Liver (tissue), 9 donors: ENCODE data around the gene SLC25A10. TPM values are rescaled to one million over a fixed set of nuclear protein-coding genes. Genes with fewer than 3 reads are reported as not detected.

ENCODE experiments used
- DNase-seq: peaks from one replicate; pipeline ENCODE4 v3.0.0-alpha.2; 2017; ENCODE audit warnings: low spot score
- H3K27ac ChIP-seq, 2 donors: one replicate each; pipeline ENCODE4 v1.7.0; 2013; ENCODE audit warnings: inconsistent platforms in 2 of 2, low read length in 2 of 2, control low read depth in 1 of 2, low read depth in 1 of 2, mild to moderate bottlenecking in 1 of 2
- H3K27me3 ChIP-seq, 4 donors: one replicate each; pipeline versions ENCODE4 v1.6.1 to v1.7.0; 2013; ENCODE audit warnings: low read length in 3 of 4, inconsistent platforms in 1 of 4, mild to moderate bottlenecking in 1 of 4, moderate library complexity in 1 of 4; ENCODE audit not compliant: control insufficient read depth in 4 of 4, insufficient read depth in 4 of 4
- H3K36me3 ChIP-seq, 4 donors: one replicate each; pipeline versions ENCODE4 v1.6.1 to v1.7.0; 2013; ENCODE audit warnings: low read length in 3 of 4, mild to moderate bottlenecking in 3 of 4, low read depth in 1 of 4, moderate library complexity in 1 of 4; ENCODE audit not compliant: control insufficient read depth in 4 of 4, insufficient read depth in 3 of 4
- H3K4me1 ChIP-seq, 4 donors: one replicate each; pipeline versions ENCODE4 v1.6.1 to v1.7.0; 2013; ENCODE audit warnings: low read length in 3 of 4, mild to moderate bottlenecking in 3 of 4, moderate library complexity in 1 of 4; ENCODE audit not compliant: control insufficient read depth in 4 of 4, insufficient read depth in 4 of 4
- H3K4me3 ChIP-seq, 3 donors: one replicate each; pipeline versions ENCODE4 v1.6.1 to v1.7.0; 2013; ENCODE audit warnings: low read length in 3 of 3, control low read depth in 1 of 3, low read depth in 1 of 3, mild to moderate bottlenecking in 1 of 3
- H3K9ac ChIP-seq, 2 donors: one replicate each; pipeline ENCODE4 v1.7.0; 2013; ENCODE audit warnings: low read length in 2 of 2, mild to moderate bottlenecking in 2 of 2, moderate library complexity in 2 of 2, control low read depth in 1 of 2, low read depth in 1 of 2
- H3K9me3 ChIP-seq, 4 donors: one replicate each; pipeline versions ENCODE4 v1.6.1 to v1.7.0; 2013; ENCODE audit warnings: low read length in 3 of 4; ENCODE audit not compliant: control insufficient read depth in 4 of 4
- EGR1 ChIP-seq, 2 donors: IDR thresholded peaks; 2 replicates each; pipeline ENCODE4 v1.6.1; 2016 to 2018; ENCODE audit warnings: antibody characterized with exemption in 2 of 2, low read depth in 2 of 2
- FOXA1 ChIP-seq: IDR thresholded peaks from 2 replicates; pipeline ENCODE4 v1.6.1; 2016; ENCODE audit warnings: antibody characterized with exemption
- FOXA2 ChIP-seq: IDR thresholded peaks from 2 replicates; pipeline ENCODE4 v1.6.1; 2016; ENCODE audit warnings: antibody characterized with exemption
- GABPA ChIP-seq, 2 donors: IDR thresholded peaks in 1 of 2; conservative IDR thresholded peaks in 1 of 2; 2 replicates each; pipeline ENCODE4 v1.6.1; 2016; ENCODE audit warnings: antibody characterized with exemption in 2 of 2, mild to moderate bottlenecking in 1 of 2, moderate library complexity in 1 of 2
- HNF4A ChIP-seq, 2 donors: conservative IDR thresholded peaks; 2 replicates each; pipeline ENCODE4 v1.6.1; 2016; ENCODE audit warnings: antibody characterized with exemption in 2 of 2, mild to moderate bottlenecking in 2 of 2
- HNF4G ChIP-seq: IDR thresholded peaks from 2 replicates; pipeline ENCODE4 v1.6.1; 2016; ENCODE audit warnings: antibody characterized with exemption
- JUND ChIP-seq, 2 donors: IDR thresholded peaks; 2 replicates each; pipeline ENCODE4 v1.6.1; 2016; ENCODE audit warnings: antibody characterized with exemption in 2 of 2
- NR2F2 ChIP-seq: IDR thresholded peaks from 2 replicates; pipeline ENCODE4 v1.6.1; 2016; ENCODE audit warnings: antibody characterized with exemption
- RAD21 ChIP-seq, 2 donors: IDR thresholded peaks; 2 replicates each; pipeline ENCODE4 v1.6.1; 2016; ENCODE audit warnings: antibody characterized with exemption in 2 of 2, mild to moderate bottlenecking in 2 of 2
- RXRA ChIP-seq, 2 donors: IDR thresholded peaks; 2 replicates each; pipeline ENCODE4 v1.6.1; 2017 to 2018; ENCODE audit warnings: antibody characterized with exemption in 2 of 2, mild to moderate bottlenecking in 1 of 2
- TAF1 ChIP-seq: conservative IDR thresholded peaks from 2 replicates; pipeline ENCODE4 v1.6.1; 2016; ENCODE audit warnings: antibody characterized with exemption, mild to moderate bottlenecking
- YY1 ChIP-seq: IDR thresholded peaks from 2 replicates; pipeline ENCODE4 v1.6.1; 2016; ENCODE audit warnings: antibody characterized with exemption, mild to moderate bottlenecking
- WGBS: extraction: QIAGEN DNeasy Blood & Tissue Kit; methylation state at CpG from one replicate; pipeline ENCODE4 v1.1.7; 2013; 5-methylcytosine and 5-hydroxymethylcytosine counted together
- polyA plus RNA-seq, 2 donors: library from polyadenylated mRNA; stranded (reverse) in 1 of 2; unstranded in 1 of 2; fragments of 200-250 nt in 1 of 2; fragments of >200 nt in 1 of 2; fragmentation: Nextera tagmentation in 1 of 2; extraction: Ambion mirVana in 1 of 2; gene quantifications; one replicate each; pipeline versions ENCODE4 v1.2.1 to v1.2.3, GENCODE V29; 2013 to 2015
- total RNA-seq, 2 donors: library from RNA; depleted of rRNA; stranded (reverse); fragments of >200 nt; gene quantifications; one replicate each; pipeline ENCODE4 v1.2.3, GENCODE V29; 2014
- TF ChIP-seq, protein P1 (sequence below): IDR thresholded peaks from 2 replicates; pipeline ENCODE4 v1.6.1; 2016; ENCODE audit warnings: antibody characterized with exemption
- TF ChIP-seq, protein P2 (sequence below): fragments of 150-350 bp; IDR thresholded peaks from 2 replicates; pipeline ENCODE4 v1.5.1; 2017; ENCODE audit warnings: improper control_type of control experiment, low read depth, low read length; ENCODE audit not compliant: missing input control
- TF ChIP-seq, protein P3 (sequence below): IDR thresholded peaks from 2 replicates; pipeline ENCODE4 v1.6.1; 2016; ENCODE audit warnings: antibody characterized with exemption, mild to moderate bottlenecking
- TF ChIP-seq, protein P4 (sequence below): IDR thresholded peaks from 2 replicates; pipeline ENCODE4 v1.6.1; 2016; ENCODE audit warnings: antibody characterized with exemption
- donor health status: healthy.
- donor health status: healthy.
- donor health status: healthy.
- donor health status: healthy.
- donor health status: healthy.

SLC25A10 gene
- total and polyA plus RNA-seq, 4 donors: 19.8 to 54.6 (median 44.0) TPM

DNA sequence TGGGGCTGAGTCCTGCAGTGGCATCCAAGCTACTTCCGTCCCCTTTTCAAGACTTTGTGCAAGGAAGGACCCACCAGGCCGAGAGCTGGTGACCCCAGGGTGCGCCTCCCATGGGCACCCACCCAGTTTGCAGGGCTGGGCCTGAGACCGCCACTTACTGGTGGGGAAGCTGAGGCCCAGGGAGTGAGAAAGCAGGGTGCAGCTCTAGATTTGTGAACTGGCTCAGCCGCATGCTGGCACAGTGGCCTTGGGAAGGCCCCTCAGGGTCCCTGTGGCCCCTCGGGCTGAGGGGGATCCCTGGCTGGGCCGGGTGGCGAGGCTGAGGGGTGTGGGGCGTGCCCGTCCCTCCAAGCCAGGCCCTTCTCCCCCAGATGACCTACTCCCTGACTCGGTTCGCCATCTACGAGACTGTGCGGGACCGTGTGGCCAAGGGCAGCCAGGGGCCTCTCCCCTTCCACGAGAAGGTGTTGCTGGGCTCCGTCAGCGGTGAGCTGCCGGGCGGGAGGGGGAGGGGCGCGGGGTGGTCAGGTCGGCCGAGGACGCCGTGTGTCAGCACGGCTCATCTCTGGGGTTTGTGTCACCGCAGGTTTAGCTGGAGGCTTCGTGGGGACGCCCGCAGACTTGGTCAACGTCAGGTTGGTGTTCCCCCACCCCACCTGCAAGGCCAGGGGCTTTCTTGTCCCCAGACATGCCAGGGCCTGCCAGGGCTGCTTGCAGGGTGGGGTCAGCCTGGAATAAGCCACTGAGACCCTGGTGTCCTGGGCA, 3.2 kb downstream of the SLC25A10 start:
- H3K27ac ChIP-seq: no peak overlapping the region
- no peaks in the 10 kb centered on the region for H3K9me3 ChIP-seq
- peaks cover 15 to 58% (median 44%) of the 10 kb centered on the region in 4 donors for H3K4me1 ChIP-seq
- WGBS: 93% methylated on average over 32 of the region's 32 CpGs
- TF ChIP-seq, protein P1, sequence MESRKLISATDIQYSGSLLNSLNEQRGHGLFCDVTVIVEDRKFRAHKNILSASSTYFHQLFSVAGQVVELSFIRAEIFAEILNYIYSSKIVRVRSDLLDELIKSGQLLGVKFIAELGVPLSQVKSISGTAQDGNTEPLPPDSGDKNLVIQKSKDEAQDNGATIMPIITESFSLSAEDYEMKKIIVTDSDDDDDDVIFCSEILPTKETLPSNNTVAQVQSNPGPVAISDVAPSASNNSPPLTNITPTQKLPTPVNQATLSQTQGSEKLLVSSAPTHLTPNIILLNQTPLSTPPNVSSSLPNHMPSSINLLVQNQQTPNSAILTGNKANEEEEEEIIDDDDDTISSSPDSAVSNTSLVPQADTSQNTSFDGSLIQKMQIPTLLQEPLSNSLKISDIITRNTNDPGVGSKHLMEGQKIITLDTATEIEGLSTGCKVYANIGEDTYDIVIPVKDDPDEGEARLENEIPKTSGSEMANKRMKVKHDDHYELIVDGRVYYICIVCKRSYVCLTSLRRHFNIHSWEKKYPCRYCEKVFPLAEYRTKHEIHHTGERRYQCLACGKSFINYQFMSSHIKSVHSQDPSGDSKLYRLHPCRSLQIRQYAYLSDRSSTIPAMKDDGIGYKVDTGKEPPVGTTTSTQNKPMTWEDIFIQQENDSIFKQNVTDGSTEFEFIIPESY: no peak
- TF ChIP-seq RXRA (IDR thresholded peaks at IDR 0.05): no peak
- TF ChIP-seq YY1: no peak
- TF ChIP-seq NR2F2: no peak
- TF ChIP-seq JUND (IDR thresholded peaks at IDR 0.05): no peak
- TF ChIP-seq TAF1: no peak
- no peak for TF ChIP-seq EGR1 (IDR thresholded peaks at IDR 0.05; ENCODE audit: low read depth in 2 of 2)
- no peak for TF ChIP-seq FOXA1
- TF ChIP-seq RAD21 (IDR thresholded peaks at IDR 0.05): no peak
- TF ChIP-seq, protein P2, sequence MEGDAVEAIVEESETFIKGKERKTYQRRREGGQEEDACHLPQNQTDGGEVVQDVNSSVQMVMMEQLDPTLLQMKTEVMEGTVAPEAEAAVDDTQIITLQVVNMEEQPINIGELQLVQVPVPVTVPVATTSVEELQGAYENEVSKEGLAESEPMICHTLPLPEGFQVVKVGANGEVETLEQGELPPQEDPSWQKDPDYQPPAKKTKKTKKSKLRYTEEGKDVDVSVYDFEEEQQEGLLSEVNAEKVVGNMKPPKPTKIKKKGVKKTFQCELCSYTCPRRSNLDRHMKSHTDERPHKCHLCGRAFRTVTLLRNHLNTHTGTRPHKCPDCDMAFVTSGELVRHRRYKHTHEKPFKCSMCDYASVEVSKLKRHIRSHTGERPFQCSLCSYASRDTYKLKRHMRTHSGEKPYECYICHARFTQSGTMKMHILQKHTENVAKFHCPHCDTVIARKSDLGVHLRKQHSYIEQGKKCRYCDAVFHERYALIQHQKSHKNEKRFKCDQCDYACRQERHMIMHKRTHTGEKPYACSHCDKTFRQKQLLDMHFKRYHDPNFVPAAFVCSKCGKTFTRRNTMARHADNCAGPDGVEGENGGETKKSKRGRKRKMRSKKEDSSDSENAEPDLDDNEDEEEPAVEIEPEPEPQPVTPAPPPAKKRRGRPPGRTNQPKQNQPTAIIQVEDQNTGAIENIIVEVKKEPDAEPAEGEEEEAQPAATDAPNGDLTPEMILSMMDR: no peak
- no peak for TF ChIP-seq HNF4G
- TF ChIP-seq, protein P3, sequence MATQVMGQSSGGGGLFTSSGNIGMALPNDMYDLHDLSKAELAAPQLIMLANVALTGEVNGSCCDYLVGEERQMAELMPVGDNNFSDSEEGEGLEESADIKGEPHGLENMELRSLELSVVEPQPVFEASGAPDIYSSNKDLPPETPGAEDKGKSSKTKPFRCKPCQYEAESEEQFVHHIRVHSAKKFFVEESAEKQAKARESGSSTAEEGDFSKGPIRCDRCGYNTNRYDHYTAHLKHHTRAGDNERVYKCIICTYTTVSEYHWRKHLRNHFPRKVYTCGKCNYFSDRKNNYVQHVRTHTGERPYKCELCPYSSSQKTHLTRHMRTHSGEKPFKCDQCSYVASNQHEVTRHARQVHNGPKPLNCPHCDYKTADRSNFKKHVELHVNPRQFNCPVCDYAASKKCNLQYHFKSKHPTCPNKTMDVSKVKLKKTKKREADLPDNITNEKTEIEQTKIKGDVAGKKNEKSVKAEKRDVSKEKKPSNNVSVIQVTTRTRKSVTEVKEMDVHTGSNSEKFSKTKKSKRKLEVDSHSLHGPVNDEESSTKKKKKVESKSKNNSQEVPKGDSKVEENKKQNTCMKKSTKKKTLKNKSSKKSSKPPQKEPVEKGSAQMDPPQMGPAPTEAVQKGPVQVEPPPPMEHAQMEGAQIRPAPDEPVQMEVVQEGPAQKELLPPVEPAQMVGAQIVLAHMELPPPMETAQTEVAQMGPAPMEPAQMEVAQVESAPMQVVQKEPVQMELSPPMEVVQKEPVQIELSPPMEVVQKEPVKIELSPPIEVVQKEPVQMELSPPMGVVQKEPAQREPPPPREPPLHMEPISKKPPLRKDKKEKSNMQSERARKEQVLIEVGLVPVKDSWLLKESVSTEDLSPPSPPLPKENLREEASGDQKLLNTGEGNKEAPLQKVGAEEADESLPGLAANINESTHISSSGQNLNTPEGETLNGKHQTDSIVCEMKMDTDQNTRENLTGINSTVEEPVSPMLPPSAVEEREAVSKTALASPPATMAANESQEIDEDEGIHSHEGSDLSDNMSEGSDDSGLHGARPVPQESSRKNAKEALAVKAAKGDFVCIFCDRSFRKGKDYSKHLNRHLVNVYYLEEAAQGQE: no peak
- no peak for TF ChIP-seq GABPA (IDR thresholded peaks at IDR 0.05 in 1 of 2, conservative IDR thresholded peaks at IDR 0.05 in 1 of 2)
- H3K36me3 ChIP-seq: peaks cover 0 to 7% (median 4%) of the 10 kb centered on the region in 4 donors
- no peaks in the 10 kb centered on the region for H3K27me3 ChIP-seq
- no peak overlapping the region for H3K4me3 ChIP-seq
- no peak overlapping the region for H3K9ac ChIP-seq
- DNase-seq: no peak

DNA sequence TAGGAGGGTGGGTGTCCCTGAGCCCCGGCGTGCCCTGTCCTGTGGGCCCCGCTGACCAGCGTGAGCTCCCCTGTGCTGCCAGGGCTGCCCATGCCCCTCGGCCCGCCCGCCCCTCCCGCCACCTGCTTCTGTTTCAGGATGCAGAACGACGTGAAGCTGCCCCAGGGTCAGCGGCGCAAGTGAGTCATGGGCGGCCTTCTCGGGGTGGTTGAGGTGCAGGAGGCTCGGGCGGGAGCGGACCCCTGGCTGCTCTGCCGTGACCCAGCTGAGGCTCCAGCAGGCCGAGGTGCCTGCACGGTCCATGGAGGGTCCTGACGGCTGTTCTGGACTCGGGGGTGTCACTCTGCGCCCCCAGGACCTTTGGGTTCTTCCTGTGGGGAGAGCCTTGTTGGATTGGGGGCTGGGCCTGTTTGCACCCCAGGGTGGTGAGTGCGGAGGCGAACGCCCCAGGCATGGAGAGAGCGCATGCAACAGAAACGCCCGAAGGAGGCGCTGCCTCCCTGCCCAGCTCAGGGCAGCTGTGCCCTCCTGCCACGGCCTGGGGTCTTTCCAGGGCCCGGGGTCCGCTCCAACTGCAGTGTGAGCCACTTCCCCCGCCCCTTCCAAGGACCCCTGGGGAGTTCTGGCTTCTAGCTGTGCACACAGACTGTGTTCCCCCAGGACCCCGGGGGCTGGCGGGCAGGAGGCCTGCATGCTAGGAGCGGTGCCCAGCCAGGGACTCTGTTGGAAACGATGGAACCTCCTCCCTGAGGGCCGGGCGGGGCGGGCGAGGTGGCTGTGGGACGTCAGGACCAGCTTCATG, 4.0 kb downstream of the SLC25A10 start:
- TF ChIP-seq, protein P4, sequence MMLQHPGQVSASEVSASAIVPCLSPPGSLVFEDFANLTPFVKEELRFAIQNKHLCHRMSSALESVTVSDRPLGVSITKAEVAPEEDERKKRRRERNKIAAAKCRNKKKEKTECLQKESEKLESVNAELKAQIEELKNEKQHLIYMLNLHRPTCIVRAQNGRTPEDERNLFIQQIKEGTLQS: no peak
- TF ChIP-seq, protein P3: no peak
- TF ChIP-seq TAF1 (no peak), EGR1 (IDR thresholded peaks at IDR 0.05; ENCODE audit: low read depth in 2 of 2) (no peak), JUND (IDR thresholded peaks at IDR 0.05) (no peak), FOXA1 (no peak), NR2F2 (no peak), RXRA (IDR thresholded peaks at IDR 0.05) (no peak), HNF4A (conservative IDR thresholded peaks at IDR 0.05) (no peak), FOXA2 (no peak)
- H3K4me3 ChIP-seq: no peak overlapping the region
- DNase-seq: no peak
- H3K9ac ChIP-seq: no peak overlapping the region
- H3K27me3 ChIP-seq: no peaks in the 10 kb centered on the region
- H3K9me3 ChIP-seq: no peaks in the 10 kb centered on the region
- 94% methylated on average over 43 of the region's 43 CpGs for WGBS
- H3K36me3 ChIP-seq: peaks cover 0 to 7% (median 4%) of the 10 kb centered on the region in 4 donors
- no peak overlapping the region for H3K27ac ChIP-seq
- peaks cover 10 to 56% (median 39%) of the 10 kb centered on the region in 4 donors for H3K4me1 ChIP-seq
